ENCODE measurements around the gene KLK11. TPM values are rescaled to one million over a fixed set of nuclear protein-coding genes. Genes with fewer than 3 reads are reported as not detected.
"Not testable (repeated sequence)": the region's sequence is repeated elsewhere in the genome, so short reads cannot be mapped to it uniquely, and the experiment has no call there.

Gene KLK11
- total RNA-seq, 1 experiment from 2014 or later, result not detected

DNA sequence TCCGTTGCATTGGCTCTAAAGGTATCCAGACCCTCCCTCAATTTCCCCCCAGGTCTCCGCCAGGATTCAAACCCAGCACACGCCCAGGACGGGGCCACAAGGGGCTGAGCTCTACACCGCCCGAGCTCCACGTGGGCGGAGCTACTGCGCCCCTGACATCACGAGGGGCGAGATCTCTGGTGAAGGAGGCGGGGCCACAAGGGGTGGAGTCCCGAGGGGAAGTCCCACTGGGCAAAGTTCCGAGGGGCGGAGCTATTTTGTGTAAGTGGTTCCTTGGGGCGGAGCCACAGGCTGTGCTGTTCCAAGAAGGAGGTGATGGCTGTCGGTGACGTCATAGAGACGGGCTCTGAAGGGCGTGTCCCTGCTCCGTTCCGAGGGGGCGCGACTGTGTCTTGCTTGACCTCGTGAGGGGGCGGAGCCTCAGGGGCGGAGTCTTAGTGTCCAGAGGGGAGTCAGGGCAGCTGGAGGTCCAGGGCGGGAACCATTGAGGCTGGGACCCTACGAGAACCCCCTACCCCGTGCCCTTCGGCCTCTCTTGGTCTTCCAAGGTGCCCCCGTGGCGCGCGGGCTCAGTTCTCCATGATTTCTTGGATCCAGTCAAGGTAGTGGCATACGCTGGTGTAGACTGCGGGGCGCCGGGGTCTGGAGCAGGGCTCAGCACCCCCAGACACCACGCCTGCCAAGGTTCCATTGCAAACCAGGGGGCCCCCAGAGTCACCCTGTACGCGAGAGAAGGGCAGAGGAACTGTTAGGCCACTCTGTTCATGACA, 23.7 kb downstream of the KLK11 start:
- DNase-seq, result peak; percentile 94
- H3K4me3 ChIP-seq (ENCODE audit: insufficient read depth, low read depth, low read length), result peak overlapping the region; percentile 73

DNA sequence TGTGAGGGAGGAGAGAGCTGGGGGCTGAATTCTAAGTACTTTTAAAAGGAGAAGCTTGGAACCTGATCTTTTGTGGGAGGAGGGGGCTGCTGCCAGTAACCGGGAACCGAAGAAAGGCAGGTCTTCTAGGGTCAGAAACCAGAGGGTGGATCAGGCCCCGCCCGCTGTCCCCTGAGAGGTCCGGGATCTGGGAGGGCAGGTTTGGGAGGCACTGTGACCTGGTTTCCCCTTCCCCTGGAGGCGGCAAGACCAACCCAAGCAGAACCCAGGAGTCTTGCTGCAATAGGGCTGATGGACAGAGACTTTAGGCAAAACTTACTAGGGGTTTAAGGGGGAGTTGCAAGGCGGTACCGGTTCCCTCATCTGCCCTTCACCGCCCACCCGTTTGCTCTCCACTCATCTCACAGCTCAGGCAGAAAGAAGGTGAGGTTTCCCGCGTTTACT, 24.3 kb downstream of the KLK11 start:
- Histone ChIP-seq H3K4me3 (ENCODE audit: insufficient read depth, low read depth, low read length) (peak overlapping the region; percentile 73), H3K36me3 (replicated peaks; ENCODE audit: control insufficient read depth, insufficient read depth, low read length) (no peaks in the 10 kb centered on the region)
- peak; percentile 71 for DNase-seq

More for the DNA sequence above, 23.7 kb downstream of the KLK11 start:
- Histone ChIP-seq H3K36me3 (replicated peaks; ENCODE audit: control insufficient read depth, insufficient read depth, low read length) (no peaks in the 10 kb centered on the region), H3K27me3 (ENCODE audit: control insufficient read depth, insufficient read depth, low read length) (peaks cover 14% of the 10 kb centered on the region; the same call in 1 of the 2 replicates)

DNA sequence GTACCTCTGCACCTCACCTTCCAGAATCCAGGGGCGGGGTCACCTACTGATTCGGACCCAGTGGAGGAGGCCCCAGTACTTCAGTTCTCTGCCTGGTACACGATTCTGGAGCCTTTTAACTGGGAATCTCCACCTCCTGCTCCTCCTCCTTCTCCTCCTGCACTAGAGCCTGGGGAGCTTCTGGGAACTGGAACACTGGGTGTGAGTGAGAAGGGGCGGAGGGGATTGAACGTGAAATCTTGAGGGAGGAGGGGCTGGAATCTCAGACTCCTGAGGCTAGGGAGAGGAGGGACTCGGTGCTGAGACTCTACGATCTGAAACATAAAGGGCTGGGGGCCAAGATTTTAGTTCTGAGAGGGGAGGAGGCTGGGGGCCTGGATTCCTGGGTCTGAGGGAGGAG, 24.9 kb downstream of the KLK11 start, which contains the start of gene KLK8:
TSS of gene KLK8 (minus strand) at position 90 of the 400 bp plus-strand sequence. CDS start 437 bp downstream, outside the sequence.
- Histone ChIP-seq H3K4me3 (ENCODE audit: insufficient read depth, low read depth, low read length) (peak within 1 kb of the TSS; percentile 73), H3K36me3 (replicated peaks; ENCODE audit: control insufficient read depth, insufficient read depth, low read length) (no peaks in the 10 kb centered on the region), H3K27me3 (ENCODE audit: control insufficient read depth, insufficient read depth, low read length) (peaks cover 9% of the 10 kb centered on the region; the same call in 1 of the 2 replicates)
- DNase-seq, result peak; percentile 51

More for the DNA sequence above, 24.3 kb downstream of the KLK11 start:
- H3K27me3 ChIP-seq (ENCODE audit: control insufficient read depth, insufficient read depth, low read length), result peaks cover 11% of the 10 kb centered on the region; the same call in 1 of the 2 replicates

DNA sequence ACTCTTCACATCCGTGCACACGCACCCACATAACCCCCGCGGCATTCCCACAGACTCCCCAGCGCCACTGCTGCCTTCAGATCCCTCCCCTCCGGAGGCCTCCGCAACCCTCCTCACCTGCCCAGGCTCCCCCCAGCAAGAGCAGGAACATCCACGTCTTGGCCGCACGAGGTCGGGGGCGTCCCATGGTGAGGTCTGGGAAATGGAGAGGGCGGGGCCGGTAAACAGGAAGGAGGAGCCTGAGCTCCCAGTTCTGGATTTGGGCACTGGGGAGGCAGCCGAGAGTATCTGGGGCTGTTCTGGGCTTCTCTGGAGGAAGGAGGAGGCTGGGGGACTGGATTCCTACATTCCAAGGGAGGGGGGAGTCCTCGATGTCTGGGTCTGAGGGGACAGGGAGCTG, 25.4 kb downstream of the KLK11 start:
- Histone ChIP-seq H3K36me3 (replicated peaks; ENCODE audit: control insufficient read depth, insufficient read depth, low read length) (no peaks in the 10 kb centered on the region), H3K4me3 (ENCODE audit: insufficient read depth, low read depth, low read length) (peak overlapping the region; percentile 73), H3K27me3 (ENCODE audit: control insufficient read depth, insufficient read depth, low read length) (peaks cover 9% of the 10 kb centered on the region; the same call in 1 of the 2 replicates)
- DNase-seq, result peak; percentile 88

DNA sequence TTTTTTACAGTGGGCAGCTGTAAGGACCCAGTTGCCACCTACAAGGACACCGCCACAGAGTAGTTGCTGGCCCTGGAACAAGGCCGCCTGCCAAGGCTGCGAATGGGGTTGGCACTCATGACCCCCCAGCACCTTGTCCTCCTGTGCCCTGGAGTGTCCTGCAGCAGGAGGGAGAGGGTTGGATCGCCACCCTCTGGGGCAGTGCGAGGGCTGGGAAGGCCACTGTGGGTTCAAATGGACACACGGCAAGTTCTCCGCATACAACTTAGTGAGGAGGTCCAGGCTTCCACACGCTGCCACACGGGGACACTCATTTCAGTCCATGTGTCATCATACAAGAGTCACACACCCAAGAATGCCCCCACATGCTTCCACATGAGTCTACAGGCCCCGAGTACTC, 26.0 kb downstream of the KLK11 start:
- peaks cover 9% of the 10 kb centered on the region; the same call in 1 of the 2 replicates for H3K27me3 ChIP-seq (ENCODE audit: control insufficient read depth, insufficient read depth, low read length)
- no peaks in the 10 kb centered on the region for H3K36me3 ChIP-seq (replicated peaks; ENCODE audit: control insufficient read depth, insufficient read depth, low read length)
- H3K4me3 ChIP-seq (ENCODE audit: insufficient read depth, low read depth, low read length), result peak overlapping the region; percentile 73
- DNase-seq, result no peak

DNA sequence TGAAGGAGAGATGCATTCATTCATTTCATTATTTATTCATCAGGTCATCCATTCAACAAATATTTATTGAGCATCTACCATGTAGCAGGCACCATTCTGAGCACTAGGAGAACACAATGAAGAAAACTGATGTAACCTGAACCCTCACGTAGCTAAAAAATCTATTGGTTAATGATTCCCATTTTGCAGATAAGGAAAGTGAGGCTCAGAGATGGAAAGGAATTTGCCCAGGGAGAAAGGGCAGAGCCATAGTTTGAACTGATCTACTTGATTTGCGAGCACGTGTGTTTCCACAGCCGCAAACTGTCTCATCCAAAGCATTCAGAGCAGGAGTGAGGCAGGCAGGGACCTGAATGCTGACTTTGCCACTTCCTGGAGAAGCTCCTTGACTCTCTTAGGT, 27.7 kb downstream of the KLK11 start:
- no peak for DNase-seq
- Histone ChIP-seq H3K4me3 (ENCODE audit: insufficient read depth, low read depth, low read length) (no peak overlapping the region), H3K27me3 (ENCODE audit: control insufficient read depth, insufficient read depth, low read length) (peaks cover 9% of the 10 kb centered on the region; the same call in 1 of the 2 replicates), H3K36me3 (replicated peaks; ENCODE audit: control insufficient read depth, insufficient read depth, low read length) (no peaks in the 10 kb centered on the region)

DNA sequence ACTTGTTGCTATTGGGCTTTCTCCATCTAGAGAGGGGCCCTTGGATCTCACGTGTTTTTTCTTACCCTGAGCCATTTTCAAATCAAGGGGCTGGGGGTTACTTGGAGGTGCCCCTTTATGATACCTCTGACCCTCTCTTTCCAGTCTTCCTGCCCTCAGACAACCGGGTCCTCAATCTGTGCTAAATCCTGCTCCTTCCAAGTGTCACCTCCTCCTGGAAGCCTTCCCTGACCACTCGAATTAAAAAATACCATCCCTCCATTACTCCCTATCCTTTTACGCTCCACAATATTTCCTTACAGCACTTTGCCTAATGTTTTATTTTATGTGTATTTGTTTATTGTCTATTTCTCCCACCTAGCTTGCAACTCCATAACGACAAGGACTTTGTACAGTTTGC, 28.4 kb downstream of the KLK11 start:
- no peak for DNase-seq
- Histone ChIP-seq H3K36me3 (replicated peaks; ENCODE audit: control insufficient read depth, insufficient read depth, low read length) (no peaks in the 10 kb centered on the region), H3K4me3 (ENCODE audit: insufficient read depth, low read depth, low read length) (no peak overlapping the region), H3K27me3 (ENCODE audit: control insufficient read depth, insufficient read depth, low read length) (peaks cover 9% of the 10 kb centered on the region; the same call in 1 of the 2 replicates)

DNA sequence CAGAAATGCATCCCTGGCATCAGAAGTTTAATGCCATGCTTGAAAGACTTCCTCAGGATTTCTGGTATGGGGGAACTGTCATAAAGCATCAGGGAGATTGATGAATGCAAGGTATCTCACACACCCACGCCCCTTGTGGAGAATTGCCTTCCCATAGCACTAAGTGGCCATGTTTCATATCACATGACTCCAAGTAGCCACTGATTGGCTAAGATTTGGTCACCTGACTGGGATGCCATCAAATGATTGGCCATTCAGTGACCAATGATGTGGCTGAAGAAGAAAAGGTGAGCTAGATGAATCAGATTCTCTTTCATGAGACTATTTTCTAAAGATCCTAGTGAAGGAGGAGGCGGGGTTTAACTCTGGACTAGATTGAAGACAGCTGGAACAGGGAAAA, 32.3 kb downstream of the KLK11 start:
- DNase-seq, result no peak
- Histone ChIP-seq H3K4me3 (ENCODE audit: insufficient read depth, low read depth, low read length) (no peak overlapping the region), H3K36me3 (replicated peaks; ENCODE audit: control insufficient read depth, insufficient read depth, low read length) (no peaks in the 10 kb centered on the region), H3K27me3 (ENCODE audit: control insufficient read depth, insufficient read depth, low read length) (peaks cover 4% of the 10 kb centered on the region; the same call in 1 of the 2 replicates)

DNA sequence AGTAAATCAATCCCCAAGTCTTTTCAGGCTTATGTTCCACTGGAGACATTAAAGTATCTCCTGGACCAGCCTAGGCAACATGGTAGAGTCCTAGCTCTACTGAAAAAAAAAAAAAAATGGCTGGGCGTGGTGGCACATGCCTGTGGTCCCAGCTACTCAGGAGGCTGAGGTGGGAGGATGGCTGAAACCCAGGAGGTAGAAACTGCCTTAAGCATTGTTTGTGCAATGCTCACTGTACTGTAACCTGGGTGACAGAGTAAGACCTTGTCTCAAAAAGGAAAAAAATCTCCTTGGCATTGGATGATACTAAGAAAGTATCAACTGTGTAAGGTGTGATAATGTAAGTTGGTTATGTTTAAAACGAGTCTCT, 33.8 kb downstream of the KLK11 start:
- Histone ChIP-seq H3K4me3 (ENCODE audit: insufficient read depth, low read depth, low read length) (no peak overlapping the region), H3K27me3 (ENCODE audit: control insufficient read depth, insufficient read depth, low read length) (peaks cover 3% of the 10 kb centered on the region; the same call in 1 of the 2 replicates), H3K36me3 (replicated peaks; ENCODE audit: control insufficient read depth, insufficient read depth, low read length) (no peaks in the 10 kb centered on the region)
- no peak for DNase-seq

DNA sequence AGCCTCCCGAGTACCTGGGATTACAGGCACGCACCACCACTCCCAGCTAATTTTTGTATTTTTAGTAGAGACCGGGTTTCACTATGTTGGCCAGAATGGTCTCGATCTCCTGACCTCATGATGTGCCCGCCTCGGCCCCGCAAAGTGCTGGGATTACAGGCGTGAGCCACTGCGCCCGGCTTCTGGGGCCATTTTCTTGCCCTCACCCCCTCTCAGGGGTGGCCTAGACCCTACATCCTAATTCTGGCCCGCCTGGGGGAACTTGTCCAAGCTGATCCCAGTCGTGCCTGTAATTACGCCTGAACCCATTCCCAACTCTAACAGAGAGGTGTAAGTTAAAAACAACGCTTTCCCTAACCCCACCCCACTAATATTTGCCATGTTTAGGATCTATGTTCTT, 42.0 kb downstream of the KLK11 start:
- peaks cover 20% of the 10 kb centered on the region for H3K27me3 ChIP-seq (ENCODE audit: control insufficient read depth, insufficient read depth, low read length)
- H3K4me3 ChIP-seq (ENCODE audit: insufficient read depth, low read depth, low read length); H3K36me3 ChIP-seq (replicated peaks; ENCODE audit: control insufficient read depth, insufficient read depth, low read length); DNase-seq: not testable (repeated sequence)

DNA sequence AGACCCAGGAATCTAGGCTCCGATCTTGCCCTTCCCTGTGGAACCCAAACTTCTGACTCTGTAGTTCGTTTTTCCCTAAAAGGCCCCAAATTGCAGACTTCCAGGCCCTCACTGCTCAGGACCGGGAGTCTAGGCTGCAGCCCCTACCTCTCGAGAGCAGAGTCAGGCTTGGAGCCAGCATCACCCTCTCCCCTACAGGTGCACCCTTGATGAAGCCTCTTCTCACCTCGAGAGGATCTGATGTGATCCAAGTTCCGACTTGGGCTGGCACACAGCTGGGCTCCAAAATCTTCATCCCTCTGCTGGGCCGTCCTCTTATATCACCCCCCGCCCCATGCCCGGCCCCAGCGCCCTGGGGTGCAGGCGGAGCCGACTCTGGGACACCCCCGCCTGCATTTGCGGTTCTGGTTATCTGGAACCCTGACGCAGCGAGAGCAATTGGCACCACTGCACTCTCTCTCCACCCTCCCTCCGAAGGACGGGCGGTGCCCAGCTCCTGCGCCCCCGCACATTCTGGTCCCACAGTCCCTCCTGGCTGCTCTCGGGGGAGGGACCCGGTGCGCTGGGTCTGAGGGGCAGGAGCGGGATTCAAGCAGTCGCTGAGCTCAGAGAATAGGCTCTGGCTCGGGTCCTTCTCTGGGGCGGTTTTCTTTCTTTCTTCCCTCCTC, 42.7 kb downstream of the KLK11 start, which contains the start of gene KLK7:
TSS of gene KLK7 (minus strand) at position 293 of the 668 bp plus-strand sequence. CDS start 1,518 bp downstream, outside the sequence.
- Histone ChIP-seq H3K27me3 (ENCODE audit: control insufficient read depth, insufficient read depth, low read length) (peaks cover 18% of the 10 kb centered on the region), H3K4me3 (ENCODE audit: insufficient read depth, low read depth, low read length) (peak within 1 kb of the TSS; percentile 37; the same call in 1 of the 2 replicates), H3K36me3 (replicated peaks; ENCODE audit: control insufficient read depth, insufficient read depth, low read length) (no peaks in the 10 kb centered on the region)
- peak; percentile 81 for DNase-seq

DNA sequence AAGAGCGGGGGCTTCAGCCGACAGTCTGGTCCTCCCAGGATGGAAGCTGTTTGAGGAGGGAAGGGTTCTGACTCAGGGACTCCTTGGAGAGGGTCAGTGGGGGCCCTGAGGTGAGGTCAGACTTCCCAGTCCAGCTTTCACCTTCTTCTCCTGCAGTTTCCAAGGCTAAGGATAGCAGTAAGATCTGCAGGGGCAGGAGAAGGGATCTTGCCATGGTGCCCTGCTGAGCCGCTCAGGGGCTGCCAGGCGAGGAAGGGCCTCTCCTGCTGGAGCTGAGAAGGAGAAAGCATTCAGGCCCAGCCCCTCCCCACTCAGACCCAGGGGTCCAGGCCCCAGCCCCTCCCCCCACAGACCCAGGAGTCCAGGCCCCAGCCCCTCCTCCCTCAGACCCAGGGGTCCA, 44.2 kb downstream of the KLK11 start:
- DNase-seq, result no peak
- no peak overlapping the region for H3K4me3 ChIP-seq (ENCODE audit: insufficient read depth, low read depth, low read length)
- H3K36me3 ChIP-seq (replicated peaks; ENCODE audit: control insufficient read depth, insufficient read depth, low read length), result no peaks in the 10 kb centered on the region
- peaks cover 16% of the 10 kb centered on the region for H3K27me3 ChIP-seq (ENCODE audit: control insufficient read depth, insufficient read depth, low read length)

DNA sequence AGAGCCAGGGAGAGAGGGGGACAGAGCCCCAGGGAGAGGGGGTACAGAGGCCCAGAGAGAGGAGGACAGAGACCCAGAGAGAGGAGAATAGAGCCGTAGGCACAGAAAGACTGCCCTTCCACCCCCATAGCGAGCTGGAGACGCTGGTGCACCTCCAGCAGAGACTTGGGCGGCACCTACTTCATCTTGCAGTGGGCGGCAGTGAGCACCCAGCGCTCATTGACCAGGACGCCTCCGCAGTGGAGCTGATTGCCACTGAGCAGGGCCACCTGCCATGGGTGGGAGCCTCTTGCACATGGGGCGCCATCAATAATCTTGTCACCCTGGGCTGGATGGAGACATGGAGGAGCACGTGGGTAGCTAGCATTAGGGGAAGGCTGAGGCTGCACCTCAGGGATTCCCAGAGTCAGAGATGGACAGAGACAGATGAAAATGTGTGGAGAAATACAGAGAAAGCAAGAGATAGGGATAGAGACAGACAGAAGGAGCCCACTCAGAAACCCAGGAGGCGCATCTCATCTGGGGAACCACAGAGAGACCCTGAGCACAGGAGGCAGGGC, 44.7 kb downstream of the KLK11 start:
- H3K36me3 ChIP-seq (replicated peaks; ENCODE audit: control insufficient read depth, insufficient read depth, low read length), result no peaks in the 10 kb centered on the region

DNA sequence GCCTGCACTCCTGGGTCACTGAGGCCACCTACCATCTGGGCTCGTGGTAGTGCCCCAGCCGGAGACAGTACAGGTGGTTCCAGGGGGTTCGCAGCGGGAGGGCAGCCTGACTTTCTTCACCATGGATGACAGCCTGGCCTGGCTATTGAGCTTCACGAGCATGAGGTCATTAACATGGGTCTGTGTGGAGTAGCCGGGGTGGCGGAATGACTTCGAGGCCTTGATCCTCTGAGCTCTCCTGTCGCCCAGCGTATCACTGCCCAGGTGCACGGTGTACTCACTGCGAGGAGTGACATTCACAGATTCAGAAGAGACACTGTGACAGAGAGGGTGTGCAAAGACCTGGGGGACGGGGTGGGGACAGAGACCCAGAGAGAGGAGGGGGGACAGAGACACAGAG, 46.2 kb downstream of the KLK11 start:
- Histone ChIP-seq H3K36me3 (replicated peaks; ENCODE audit: control insufficient read depth, insufficient read depth, low read length) (no peaks in the 10 kb centered on the region), H3K27me3 (ENCODE audit: control insufficient read depth, insufficient read depth, low read length) (peaks cover 15% of the 10 kb centered on the region; the same call in 1 of the 2 replicates), H3K4me3 (ENCODE audit: insufficient read depth, low read depth, low read length) (no peak overlapping the region)
- no peak for DNase-seq

More for the DNA sequence above, 44.7 kb downstream of the KLK11 start:
- Histone ChIP-seq H3K4me3 (ENCODE audit: insufficient read depth, low read depth, low read length) (no peak overlapping the region), H3K27me3 (ENCODE audit: control insufficient read depth, insufficient read depth, low read length) (peaks cover 16% of the 10 kb centered on the region)
- DNase-seq, result no peak

All from H7 (cell line).